GM21526 (cell line): ENCODE results near the gene RHOBTB3.
A peak's percentile ranks its signal among the peaks of the same experiment; 100 is the strongest.

Experiments
- ATAC-seq: cut with Tn5 transposase; IDR thresholded peaks from one replicate; pipeline ENCODE4 v1.9.1; 2021; ENCODE audit warnings: moderate library complexity; ENCODE audit not compliant: unreplicated experiment, low FRiP score

Gene RHOBTB3

DNA sequence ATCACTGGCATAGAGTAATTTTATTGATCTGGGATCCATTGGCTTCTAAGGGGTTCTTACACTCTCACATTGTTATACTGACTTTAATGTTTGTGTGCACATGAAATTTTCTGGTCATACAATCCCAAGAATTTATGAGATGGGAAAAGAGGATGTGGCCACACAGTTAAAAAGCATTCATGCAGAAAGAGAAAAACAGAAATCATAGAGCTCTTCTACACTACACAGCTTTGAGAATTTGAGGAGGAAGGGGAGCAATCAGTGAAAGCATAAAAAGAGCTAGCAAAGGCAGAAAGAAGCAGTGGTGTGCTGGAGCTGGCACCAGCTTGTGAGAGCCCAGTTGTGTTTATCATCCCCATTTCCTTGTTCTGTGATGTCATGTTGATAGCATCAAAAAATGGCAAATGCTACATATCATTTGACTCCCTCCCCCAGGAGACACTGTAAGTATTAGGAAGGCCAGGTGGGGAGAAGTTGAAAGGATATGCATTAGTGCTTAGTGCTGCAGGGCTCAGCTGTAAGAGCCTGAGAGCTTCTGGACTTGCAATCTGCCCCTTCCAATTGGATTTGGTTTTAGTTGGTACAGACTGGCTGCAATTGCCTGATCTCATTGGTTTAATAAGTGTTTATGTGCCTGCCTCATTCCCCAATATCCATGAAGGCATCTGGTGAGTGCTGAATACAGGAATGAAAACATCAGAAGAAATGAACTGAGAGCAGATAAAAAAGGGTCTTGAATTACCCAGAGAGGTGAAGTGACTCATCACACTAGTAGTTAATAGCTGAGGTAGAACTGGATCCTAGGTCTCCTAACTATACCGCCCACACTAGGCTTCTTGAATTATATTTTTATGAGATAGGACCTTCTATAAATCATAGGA, 30.9 kb downstream of the RHOBTB3 start:
- no peak for ATAC-seq

DNA sequence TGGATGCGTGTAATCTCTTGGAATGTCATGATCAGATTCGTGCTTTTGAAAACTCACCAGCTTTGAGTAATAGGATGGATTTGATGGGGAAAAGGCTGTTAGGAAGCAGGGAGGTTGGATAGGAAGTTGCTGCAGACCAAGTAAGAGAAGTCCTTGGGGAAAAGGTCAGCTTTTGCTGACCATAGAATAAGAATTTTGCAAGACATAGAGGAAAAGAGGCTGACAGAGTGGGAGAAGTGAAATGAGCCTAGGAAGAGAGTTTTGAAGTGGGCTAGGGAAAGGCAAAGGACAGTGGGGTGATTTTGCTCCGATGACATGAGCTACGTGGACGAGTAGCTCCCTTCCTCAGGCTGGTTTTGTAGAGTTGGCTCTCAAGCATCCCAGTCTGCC, 31.5 kb downstream of the RHOBTB3 start:
- ATAC-seq: no peak

DNA sequence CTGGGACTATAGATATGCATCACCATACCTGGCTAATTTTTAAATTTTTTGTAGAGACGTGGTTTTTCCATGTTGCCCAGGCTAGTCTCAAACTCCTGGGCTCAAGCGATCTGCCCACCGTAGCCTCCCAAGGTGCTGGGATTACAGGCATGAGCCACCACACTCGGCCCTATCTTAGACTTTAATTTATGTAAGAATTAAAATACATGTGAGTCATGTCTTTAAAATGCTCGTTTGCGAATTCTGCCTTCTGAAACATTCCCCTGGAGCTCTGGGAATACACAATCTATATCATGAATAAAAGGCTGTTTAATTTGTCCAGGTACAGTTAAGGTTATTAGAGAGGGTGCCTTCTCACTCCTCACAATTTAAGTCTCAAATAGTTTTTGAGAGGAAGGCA, 32.8 kb downstream of the RHOBTB3 start:
- no peak for ATAC-seq

DNA sequence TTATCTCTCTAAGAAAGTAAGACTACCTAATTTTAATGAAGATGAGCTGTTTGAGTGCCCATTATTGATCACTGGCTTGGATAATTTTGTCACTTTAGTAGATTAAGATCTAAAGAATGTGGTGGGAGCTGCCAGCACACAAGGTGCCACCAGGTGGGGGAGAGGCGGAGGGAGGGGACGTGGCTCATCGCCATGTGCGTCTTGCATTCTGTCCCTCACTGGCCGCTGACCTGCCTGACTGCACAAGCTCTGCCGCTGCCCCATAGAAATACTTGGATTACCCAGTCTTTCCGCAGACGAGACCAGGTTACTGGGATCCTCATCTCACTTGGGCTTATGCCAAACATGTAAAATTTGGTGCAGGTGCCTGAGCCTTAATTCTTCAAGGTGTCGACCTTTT, 37.6 kb downstream of the RHOBTB3 start:
- no peak for ATAC-seq

DNA sequence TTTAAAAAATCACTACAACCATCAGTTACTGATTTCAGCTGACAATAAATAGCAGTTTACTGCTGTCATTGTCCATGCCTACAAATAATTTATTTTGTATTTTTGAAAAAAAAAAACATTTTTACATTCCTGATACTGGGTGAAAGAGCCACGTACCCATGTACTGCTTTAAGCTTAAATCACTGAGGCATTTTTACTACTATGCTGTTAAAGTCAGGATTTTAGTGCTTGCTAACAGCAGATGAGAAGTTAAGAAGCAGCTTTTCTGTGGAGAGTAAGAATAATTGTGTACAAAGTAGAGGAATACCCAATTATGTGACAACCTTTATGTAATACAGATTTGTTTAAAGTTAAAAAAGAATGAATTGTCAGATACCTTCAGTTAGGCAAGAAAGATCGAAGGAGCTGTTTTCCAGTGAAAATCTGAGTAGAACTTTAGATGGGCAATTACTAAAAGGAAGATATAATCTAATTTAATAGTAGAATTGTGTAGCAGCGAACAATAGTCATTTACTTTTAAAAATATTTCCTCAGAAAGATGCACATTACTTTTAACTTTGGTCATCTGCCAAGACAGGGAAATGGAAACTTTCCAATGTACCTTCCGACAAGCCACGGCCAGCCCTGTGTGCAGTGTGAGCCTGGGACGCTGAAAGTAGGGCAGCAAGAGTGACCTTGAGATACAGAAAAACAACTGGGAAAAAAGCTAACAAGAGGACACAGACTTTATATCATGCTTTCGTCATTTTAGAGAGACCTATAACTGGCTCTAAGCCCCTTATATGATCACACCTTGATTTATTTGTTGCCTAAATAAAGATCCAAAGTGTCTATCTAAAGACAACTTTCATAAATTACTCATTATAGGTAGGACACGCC, 39.9 kb downstream of the RHOBTB3 start:
- ATAC-seq: no peak

DNA sequence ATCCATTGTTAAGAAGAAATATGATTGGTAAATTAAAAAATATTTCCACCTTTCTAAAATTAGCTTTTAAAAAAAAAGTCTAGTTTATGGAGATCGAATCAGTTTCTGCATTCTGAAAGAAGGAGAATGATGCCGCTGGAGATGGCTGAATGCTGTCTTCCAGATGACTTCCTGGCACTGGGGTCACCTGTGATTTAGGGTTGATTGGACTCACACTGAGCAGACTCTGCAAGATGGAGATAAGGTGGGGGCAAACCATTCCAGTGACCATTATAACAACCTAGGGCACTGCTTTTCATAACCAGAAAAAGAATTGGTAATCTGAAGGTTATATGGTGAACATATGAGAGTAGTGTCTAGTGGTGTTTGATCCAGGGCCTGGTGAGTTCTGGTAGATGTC, 40.8 kb downstream of the RHOBTB3 start:
- ATAC-seq: no peak

DNA sequence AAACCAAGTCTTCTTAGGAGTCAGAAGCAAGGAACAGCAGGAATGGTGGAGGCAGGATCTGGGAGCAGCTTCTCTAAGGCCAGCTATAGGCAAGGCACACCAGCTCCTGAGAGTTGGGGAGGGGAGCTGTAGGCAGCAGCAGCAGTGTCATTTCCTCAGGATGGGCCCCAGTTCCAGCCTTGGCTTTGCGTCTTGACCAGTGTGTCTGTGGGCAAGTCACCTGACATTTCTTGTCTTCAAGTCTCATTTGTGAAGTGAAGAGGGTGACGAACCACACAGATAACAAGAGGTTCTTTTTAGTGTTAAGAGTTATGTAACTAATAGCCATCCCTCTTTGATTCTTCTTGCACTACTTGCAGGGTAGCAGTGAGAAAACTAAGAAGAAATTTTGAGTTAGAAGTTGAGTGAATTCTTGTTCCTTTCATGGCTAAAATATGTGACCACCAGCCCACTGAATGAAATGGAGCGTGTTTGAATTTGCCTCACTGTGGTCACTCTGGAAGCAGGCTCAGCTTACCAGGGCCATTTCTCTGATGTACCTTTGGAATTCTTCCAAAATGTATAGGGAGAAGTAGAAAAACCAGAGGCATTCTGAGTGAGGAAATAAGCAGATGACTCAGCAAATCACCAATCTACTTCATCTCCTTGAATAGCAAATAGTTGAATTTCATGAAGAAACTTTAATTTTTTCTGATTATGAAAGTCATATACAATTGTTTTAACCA, 42.4 kb downstream of the RHOBTB3 start:
- ATAC-seq: no peak

DNA sequence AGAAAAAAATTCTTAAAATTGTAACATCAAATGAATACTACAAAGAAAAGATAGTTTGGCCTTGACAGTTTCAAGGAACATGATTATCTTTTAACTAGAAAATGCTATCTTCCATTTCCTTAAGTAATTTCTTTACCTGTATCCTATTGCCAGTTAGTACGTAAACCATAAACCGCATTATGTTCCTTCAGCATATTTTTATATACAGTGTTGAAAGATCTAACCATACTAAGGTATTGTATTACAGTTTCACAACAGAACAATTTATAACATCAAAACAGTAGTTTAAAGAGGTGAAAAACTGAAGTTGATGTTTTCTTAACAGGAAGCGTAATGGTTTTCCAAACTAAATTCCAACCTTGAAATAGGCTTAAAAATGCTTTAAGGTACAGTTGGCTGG, 46.3 kb downstream of the RHOBTB3 start:
- no peak for ATAC-seq

DNA sequence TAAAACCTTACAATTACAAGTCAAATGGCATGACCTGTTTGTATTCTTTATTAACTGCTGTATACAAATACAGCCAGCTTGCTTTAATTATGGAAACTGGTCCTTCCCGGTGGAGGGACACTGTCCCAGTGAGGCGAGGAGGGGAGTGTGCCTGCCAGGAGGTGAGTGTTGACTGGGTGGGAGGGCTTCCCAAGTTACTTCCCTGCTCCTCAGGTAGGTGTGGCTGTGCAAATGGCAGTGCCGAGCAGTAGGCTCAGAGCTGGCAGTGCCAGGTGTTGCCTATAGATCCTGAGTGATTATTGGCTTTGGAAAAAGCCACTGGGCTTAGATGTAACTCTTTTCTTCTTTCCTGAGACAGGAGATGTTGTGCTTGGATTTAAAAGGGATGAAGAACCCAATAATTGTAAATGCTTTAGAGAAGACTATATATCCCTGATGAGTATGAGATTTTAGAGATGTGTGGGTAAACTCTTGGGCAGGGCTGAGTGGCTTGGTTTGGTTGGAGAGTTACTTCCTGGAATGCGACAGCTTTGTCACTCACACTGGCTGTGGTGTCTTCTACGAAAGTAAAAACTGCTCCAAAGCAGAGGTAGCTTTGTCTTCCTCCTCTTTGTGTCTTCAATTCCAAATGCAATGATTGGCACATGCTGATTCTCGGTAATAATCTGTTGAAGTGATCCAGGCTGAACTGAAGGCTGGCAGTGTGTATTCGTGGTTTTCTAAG, 47.7 kb downstream of the RHOBTB3 start:
- no peak for ATAC-seq

DNA sequence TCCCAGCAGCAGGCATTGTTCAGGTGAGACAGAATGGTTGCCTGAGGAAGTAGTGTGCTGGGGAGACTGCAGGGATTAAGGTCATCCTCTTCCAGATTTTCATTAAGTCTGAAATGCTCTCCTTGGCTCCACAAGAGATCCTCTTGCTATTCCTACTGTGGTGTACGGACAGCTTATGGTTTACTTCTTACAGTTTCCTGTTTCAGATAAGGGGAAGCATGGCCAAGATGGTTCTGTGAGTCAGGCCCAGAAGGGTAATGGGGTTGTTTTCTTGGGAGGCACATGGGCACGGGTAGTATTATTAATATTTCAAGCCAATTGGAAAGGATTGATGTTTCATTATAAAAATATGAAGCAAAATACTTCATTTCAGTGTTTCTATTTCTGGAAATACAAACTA, 48.5 kb downstream of the RHOBTB3 start:
- no peak for ATAC-seq

DNA sequence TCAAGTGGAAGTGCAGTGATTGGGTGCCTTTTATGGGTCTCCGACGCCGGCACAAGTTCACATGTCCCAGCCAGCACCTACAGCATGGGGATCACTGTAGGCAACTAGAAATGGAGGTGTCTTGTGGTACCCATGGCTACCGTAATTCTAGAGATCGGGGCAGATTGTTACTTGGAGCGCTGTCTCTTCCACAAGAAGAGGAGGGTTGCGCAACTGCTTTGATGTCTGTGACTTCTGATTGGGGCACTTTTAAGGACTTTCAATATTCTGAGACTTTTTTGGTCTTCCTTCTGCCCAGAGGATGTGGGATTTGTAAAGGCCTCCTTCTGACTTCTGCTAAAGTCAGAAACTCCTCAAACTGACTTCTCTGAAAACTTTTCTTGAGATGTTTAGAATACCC, 49.5 kb downstream of the RHOBTB3 start:
- ATAC-seq: no peak

DNA sequence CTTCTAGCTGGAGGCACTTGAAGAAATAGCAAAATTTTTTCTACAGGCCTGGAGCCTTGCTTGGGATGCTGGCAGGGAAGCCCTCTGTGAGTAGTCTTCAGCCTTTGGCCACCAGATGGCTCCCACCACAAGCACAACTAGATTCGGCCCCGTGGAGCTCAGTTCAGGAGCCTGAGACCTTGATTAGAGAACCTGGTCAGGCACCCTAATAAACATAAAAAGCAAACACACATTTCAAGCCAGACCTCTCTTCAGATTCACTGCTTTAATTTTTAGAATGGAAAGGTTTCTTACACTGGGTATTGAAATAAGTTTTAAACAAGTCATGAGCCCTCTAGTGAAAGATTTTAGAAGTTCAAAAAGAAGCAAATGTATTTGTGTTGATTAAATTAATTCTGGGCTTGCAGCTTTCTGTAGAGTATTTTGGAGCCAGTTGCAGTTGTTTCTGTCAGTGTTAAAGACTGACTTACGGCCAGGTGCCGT, 50.0 kb downstream of the RHOBTB3 start:
- peak; percentile 93 for ATAC-seq

DNA sequence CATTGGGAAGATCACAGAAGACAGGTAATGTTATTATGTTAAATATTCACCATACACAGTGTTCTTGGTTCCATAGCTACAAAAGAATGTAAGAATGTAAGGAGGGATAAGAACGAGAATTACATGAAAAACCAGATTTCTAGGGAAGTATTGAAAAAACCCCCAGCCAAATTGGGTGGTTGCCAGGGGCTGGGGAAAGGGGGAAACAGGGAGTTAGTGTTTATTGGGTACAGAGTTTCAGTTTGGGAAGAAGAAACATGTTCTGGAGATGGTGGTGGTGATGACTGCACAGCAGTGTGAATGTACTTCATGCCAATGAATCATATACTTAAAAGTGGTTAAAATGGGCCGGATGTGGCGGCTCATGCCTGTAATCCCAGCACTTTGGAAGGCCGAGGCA, 51.0 kb downstream of the RHOBTB3 start:
- no peak for ATAC-seq

DNA sequence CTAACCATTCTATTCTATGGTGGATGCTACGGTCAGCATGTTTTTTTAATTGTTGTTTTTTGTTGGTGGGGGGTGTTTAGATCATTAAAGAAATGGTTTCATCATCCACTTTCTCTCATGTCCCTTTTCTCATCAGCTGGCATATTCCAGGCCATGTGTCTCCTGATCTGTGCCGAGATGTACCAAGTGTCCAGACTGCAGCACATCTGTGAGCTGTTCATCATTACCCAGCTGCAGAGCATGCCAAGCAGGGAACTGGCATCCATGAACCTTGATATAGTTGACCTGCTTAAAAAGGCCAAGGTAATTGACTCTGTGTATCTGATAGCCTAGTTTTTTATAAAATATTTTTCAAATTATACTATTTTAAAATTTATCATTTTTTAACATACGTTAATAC, 52.5 kb downstream of the RHOBTB3 start:
- no peak for ATAC-seq

DNA sequence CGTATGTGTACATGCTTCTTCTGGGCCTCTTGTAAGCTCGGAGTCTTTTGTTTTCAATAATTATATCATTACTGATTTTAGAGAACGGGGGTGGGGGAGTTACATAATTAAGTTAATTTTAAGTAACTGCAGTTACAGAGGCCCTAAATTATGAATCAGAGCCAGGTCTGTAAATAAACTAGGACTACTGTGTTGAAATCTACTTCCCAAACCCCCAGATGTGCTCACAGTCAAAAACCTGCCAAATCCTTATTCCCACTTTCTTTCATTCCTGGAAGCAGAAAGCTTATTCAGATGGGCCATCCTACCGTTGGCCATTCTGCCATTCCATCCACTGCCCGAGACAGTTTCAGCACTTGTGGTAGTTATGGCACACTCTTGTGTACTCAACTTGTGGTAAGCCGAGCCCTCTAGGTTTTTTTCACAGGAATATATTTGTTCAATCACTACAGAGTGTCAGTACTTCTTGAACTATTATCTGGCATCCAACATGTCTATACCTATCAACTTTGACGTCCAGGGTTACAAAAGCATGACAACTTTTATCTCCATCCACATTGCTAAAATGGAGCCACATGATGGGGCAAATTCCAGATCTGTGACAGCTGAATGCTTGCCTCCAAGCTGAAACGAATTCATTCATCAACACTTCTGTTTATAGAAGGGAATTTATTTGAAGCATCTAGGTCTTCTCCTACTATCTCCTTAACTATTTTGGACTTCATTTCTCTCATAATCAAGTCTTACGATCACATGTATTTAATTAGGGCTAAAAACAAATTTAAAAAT, 53.6 kb downstream of the RHOBTB3 start:
- ATAC-seq: no peak

DNA sequence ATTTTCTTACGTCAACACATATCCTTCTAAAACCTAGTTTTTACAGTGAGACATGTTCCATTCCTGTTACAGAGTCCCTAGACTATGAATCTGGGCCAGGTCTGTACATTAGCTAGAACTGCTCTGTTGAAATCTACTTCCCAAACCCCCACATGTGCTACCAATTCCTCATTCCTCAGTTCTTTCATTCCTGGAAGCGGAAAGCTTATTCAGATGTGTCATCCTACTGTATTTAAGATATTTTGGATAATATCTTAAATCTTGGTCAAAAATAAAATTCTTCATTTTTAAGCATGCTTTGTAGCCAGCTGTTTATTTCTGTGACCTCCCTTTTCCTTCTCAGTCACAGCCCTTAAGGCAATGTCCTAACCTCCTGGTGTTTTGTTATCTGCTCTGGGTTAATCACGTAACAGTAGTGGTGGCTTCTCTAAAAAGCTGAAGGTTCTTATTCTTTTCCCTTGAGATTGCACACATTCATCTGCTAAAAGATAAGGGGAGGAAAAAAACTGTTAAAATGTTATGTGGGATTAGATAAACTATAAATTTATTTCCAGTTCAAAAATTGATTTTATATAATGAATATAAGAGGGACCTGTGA, 55.8 kb downstream of the RHOBTB3 start:
- no peak for ATAC-seq

DNA sequence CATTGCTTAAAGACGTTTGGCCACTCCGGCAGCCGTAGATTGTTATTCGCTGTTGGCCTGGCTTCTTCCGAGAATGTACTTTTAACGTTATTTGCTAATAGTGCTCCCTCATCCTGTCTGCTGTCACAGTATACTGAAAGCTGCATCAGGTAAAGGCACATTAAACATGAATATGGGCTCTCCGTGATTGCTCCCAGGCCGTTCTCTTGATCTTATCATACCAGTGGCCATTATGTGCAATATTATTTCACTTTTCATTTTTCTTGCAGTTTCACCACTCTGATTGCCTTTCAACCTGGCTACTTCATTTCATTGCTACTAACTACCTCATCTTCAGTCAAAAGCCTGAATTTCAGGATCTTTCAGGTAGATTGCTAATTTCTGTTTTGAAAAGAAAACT, 57.4 kb downstream of the RHOBTB3 start:
- no peak for ATAC-seq

DNA sequence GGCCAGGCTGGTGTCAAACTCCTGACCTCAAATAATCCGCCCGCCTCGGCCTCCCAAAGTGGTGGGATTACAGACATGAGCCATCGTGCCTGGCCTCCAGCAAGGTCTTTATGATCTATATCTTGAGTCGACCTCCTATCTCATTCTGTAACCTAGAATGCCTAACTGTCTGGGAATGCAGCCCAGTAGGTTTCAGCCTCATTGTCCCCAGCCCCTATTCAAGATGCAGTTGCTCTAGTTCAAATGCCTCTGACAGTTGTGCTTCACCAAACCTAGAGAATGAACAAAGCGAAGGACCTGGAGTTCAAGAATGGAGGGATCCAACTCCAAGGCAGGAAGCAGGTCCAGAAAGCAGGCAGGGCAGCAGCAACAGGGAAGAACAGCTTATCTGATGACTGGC, 60.6 kb downstream of the RHOBTB3 start:
- ATAC-seq: no peak

DNA sequence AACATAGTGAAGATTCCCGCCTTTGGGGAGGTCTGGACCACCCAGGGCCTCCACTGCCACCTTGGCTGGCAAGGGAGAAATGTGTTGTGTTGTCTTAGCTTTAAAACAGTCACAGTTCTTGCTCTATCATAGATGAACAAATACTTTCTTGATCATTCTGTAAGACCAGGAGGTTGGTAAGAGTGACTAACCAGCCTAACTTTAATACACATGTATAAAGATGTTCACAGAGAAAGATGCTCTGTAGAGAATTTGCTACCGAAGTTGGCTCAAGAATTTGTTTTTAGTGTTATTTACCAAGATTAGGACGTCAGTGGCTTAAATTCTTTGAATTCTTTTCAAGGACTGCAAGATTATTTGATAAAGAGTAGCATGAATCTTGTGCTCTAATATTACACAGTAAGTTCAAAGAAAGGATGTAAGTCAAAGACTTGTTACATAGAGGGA, 63.0 kb downstream of the RHOBTB3 start:
- ATAC-seq: no peak
